Astrocyte (in vitro differentiated cells and primary cell): ENCODE results near the gene C11orf91. TPM values are rescaled to one million over a fixed set of nuclear protein-coding genes. Genes with fewer than 3 reads are reported as not detected.

Experiments used
- DNase-seq: peaks from one replicate; pipeline ENCODE4 v3.0.0-alpha.2; 2010; ENCODE audit warnings: low read depth
- FAIRE-seq: peaks from 2 replicates; lab custom pipeline; 2011; peaks lifted over from hg19 to GRCh38; lab: Jason Lieb, UNC
- H2AFZ ChIP-seq: 2 replicates; pipeline ENCODE4 v1.6.0; 2012; ENCODE audit warnings: low read depth, low read length, inconsistent platforms
- H3K27ac ChIP-seq: 2 replicates; pipeline ENCODE4 v1.5.1; 2011; ENCODE audit warnings: low read depth, low read length, inconsistent platforms
- H3K27me3 ChIP-seq: 2 replicates; pipeline ENCODE4 v1.6.0; 2011; ENCODE audit warnings: low read length, inconsistent platforms; ENCODE audit not compliant: insufficient read depth
- H3K36me3 ChIP-seq: 2 replicates; pipeline ENCODE4 v1.5.1; 2011; ENCODE audit warnings: low read length, inconsistent platforms; ENCODE audit not compliant: insufficient read depth
- H3K4me1 ChIP-seq: 2 replicates; pipeline ENCODE4 v1.5.1; 2011; ENCODE audit warnings: low read length, inconsistent platforms; ENCODE audit not compliant: insufficient read depth
- H3K4me2 ChIP-seq: 2 replicates; pipeline ENCODE4 v1.6.0; 2012; ENCODE audit warnings: low read length, inconsistent platforms
- H3K4me3 ChIP-seq: 2 replicates; pipeline ENCODE4 v1.5.1; 2011; ENCODE audit warnings: low read depth, mild to moderate bottlenecking, low read length, inconsistent platforms; ENCODE audit not compliant: insufficient read depth
- H3K79me2 ChIP-seq: 2 replicates; pipeline ENCODE4 v1.6.0; 2012; ENCODE audit warnings: mild to moderate bottlenecking, low read length, inconsistent platforms; ENCODE audit not compliant: insufficient read depth
- H3K9ac ChIP-seq: 2 replicates; pipeline ENCODE4 v1.6.0; 2012; ENCODE audit warnings: mild to moderate bottlenecking, low read length, inconsistent platforms
- H3K9me3 ChIP-seq: 2 replicates; pipeline ENCODE4 v1.5.1; 2012; ENCODE audit warnings: low read depth, mild to moderate bottlenecking, low read length, inconsistent platforms; ENCODE audit not compliant: insufficient read depth
- H4K20me1 ChIP-seq: 2 replicates; pipeline ENCODE4 v1.6.0; 2012; ENCODE audit warnings: low read length, inconsistent platforms; ENCODE audit not compliant: insufficient read depth
- H3K27ac Mint-ChIP-seq: one replicate; pipeline ENCODE4 v1.8.0; 2021; ENCODE audit warnings: mild to moderate bottlenecking, mixed read lengths; ENCODE audit not compliant: unreplicated experiment
- H3K27me3 Mint-ChIP-seq: one replicate; pipeline ENCODE4 v1.8.0; 2021; ENCODE audit warnings: low read depth, mixed read lengths; ENCODE audit not compliant: unreplicated experiment
- H3K36me3 Mint-ChIP-seq: one replicate; pipeline ENCODE4 v1.8.0; 2021; ENCODE audit warnings: low read depth, mixed read lengths; ENCODE audit not compliant: unreplicated experiment
- H3K4me1 Mint-ChIP-seq: one replicate; pipeline ENCODE4 v1.8.0; 2021; ENCODE audit warnings: low read depth, mixed read lengths; ENCODE audit not compliant: unreplicated experiment
- H3K4me3 Mint-ChIP-seq: one replicate; pipeline ENCODE4 v1.8.0; 2021; ENCODE audit warnings: mild to moderate bottlenecking, moderate library complexity, mixed read lengths; ENCODE audit not compliant: unreplicated experiment
- H3K9me3 Mint-ChIP-seq: one replicate; pipeline ENCODE4 v1.8.0; 2021; ENCODE audit warnings: mild to moderate bottlenecking, mixed read lengths; ENCODE audit not compliant: unreplicated experiment
- CTCF ChIP-seq: IDR thresholded peaks from 2 replicates; pipeline ENCODE4 v1.5.1; 2011; ENCODE audit warnings: low read depth, mild to moderate bottlenecking, inconsistent platforms, low read length, moderate library complexity; ENCODE audit not compliant: insufficient read depth
- EZH2 ChIP-seq: IDR thresholded peaks from 2 replicates; pipeline ENCODE4 v1.6.1; 2012; ENCODE audit warnings: mild to moderate bottlenecking, low read length, inconsistent platforms; ENCODE audit not compliant: insufficient read depth
- total RNA-seq: library from RNA; stranded (reverse); gene quantifications from 2 replicates; pipeline ENCODE4 v1.2.1, GENCODE V29; 2021

The C11orf91 gene
- total RNA-seq, 1 donor from 2014 or later = not detected

GRCh38 chr11:33659370-33660139 lies 41.1 kb downstream of the C11orf91 start:
- no peak overlapping the region for H3K9ac ChIP-seq
- TF ChIP-seq CTCF = no peak
- TF ChIP-seq EZH2 = no peak
- DNase-seq (no peak), FAIRE-seq (no peak)
- H3K27me3 ChIP-seq = no peaks in the 10 kb centered on the region
- H3K27ac Mint-ChIP-seq = no peak overlapping the region
- no peaks in the 10 kb centered on the region for H3K4me1 Mint-ChIP-seq
- no peak overlapping the region for H2AFZ ChIP-seq
- H3K4me3 ChIP-seq = no peak overlapping the region
- H3K4me1 ChIP-seq = no peaks in the 10 kb centered on the region
- H3K79me2 ChIP-seq = no peaks in the 10 kb centered on the region
- peaks cover 16% of the 10 kb centered on the region for H3K36me3 Mint-ChIP-seq
- H3K4me3 Mint-ChIP-seq = no peak overlapping the region
- no peaks in the 10 kb centered on the region for H3K27me3 Mint-ChIP-seq
- H3K4me2 ChIP-seq = no peak overlapping the region
- H3K27ac ChIP-seq = no peak overlapping the region
- peaks cover 2% of the 10 kb centered on the region for H3K9me3 Mint-ChIP-seq
- H3K36me3 ChIP-seq = peaks cover 14% of the 10 kb centered on the region
- no peaks in the 10 kb centered on the region for H3K9me3 ChIP-seq
- no peaks in the 10 kb centered on the region for H4K20me1 ChIP-seq

GRCh38 chr11:33658195-33658900 lies 42.3 kb downstream of the C11orf91 start:
- no peak overlapping the region for H3K4me3 Mint-ChIP-seq
- H3K27ac Mint-ChIP-seq = no peak overlapping the region
- Histone ChIP-seq H4K20me1 (no peaks in the 10 kb centered on the region), H3K9ac (no peak overlapping the region), H2AFZ (no peak overlapping the region), H3K4me2 (no peak overlapping the region), H3K4me3 (no peak overlapping the region), H3K27ac (no peak overlapping the region), H3K4me1 (no peaks in the 10 kb centered on the region), H3K27me3 (no peaks in the 10 kb centered on the region), H3K36me3 (peaks cover 13% of the 10 kb centered on the region), H3K79me2 (no peaks in the 10 kb centered on the region), H3K9me3 (no peaks in the 10 kb centered on the region)
- TF ChIP-seq CTCF = no peak
- TF ChIP-seq EZH2 = no peak
- DNase-seq (no peak), FAIRE-seq (no peak)
- H3K36me3 Mint-ChIP-seq = peaks cover 15% of the 10 kb centered on the region
- H3K4me1 Mint-ChIP-seq = no peaks in the 10 kb centered on the region
- H3K9me3 Mint-ChIP-seq = peaks cover 2% of the 10 kb centered on the region
- no peaks in the 10 kb centered on the region for H3K27me3 Mint-ChIP-seq
